HFF-Myc (cell line): ENCODE results near the gene BSDC1.
"Not testable (repeated sequence)": the region's sequence is repeated elsewhere in the genome, so short reads cannot be mapped to it uniquely, and the experiment has no call there.

Experiments
- DNase-seq: peaks from one replicate; pipeline ENCODE4 v3.0.0-alpha.2; 2011; ENCODE audit warnings: low read depth; ENCODE audit errors: extremely low read depth
- H3K4me3 ChIP-seq: replicated peaks from 2 replicates; pipeline ENCODE4 v1.5.1; 2011; ENCODE audit warnings: low read depth, mild to moderate bottlenecking, control low read depth, low read length
- CTCF ChIP-seq: IDR thresholded peaks from 2 replicates; pipeline ENCODE4 v1.5.1; 2012; ENCODE audit warnings: mild to moderate bottlenecking, low read depth, low read length, control low read depth; ENCODE audit errors: missing control alignments

BSDC1 gene

GRCh38 chr1:32404946-32405345 lies 10.7 kb upstream of the BSDC1 start:
- no peak for TF ChIP-seq CTCF
- no peak overlapping the region for H3K4me3 ChIP-seq
- DNase-seq: no peak

GRCh38 chr1:32400876-32401631 lies 6.8 kb upstream of the BSDC1 start:
- peak; percentile 56 for DNase-seq
- peak; percentile 95 for TF ChIP-seq CTCF
- H3K4me3 ChIP-seq: no peak overlapping the region

- no peak for TF ChIP-seq CTCF
- no peak for DNase-seq
- no peak overlapping the region for H3K4me3 ChIP-seq
Measured at GRCh38 chr1:32399843-32400242, 5.6 kb upstream of the BSDC1 start.

- no peak for TF ChIP-seq CTCF
- no peak overlapping the region for H3K4me3 ChIP-seq
Measured at GRCh38 chr1:32398401-32398800, 4.2 kb upstream of the BSDC1 start.

GRCh38 chr1:32396524-32396923 lies 2.3 kb upstream of the BSDC1 start:
- not testable (repeated sequence) for H3K4me3 ChIP-seq

More at GRCh38 chr1:32398401-32398800, 4.2 kb upstream of the BSDC1 start:
- DNase-seq: no peak

GRCh38 chr1:32394890-32395432 lies 720 bp upstream of the BSDC1 start:
- peak overlapping the region; percentile 71 for H3K4me3 ChIP-seq
- DNase-seq: no peak
- TF ChIP-seq CTCF: no peak

More at GRCh38 chr1:32396524-32396923, 2.3 kb upstream of the BSDC1 start:
- not testable (repeated sequence) for DNase-seq

GRCh38 chr1:32393832-32394140 lies 455 bp downstream of the BSDC1 start:
- no peak for DNase-seq
- no peak for TF ChIP-seq CTCF

More at GRCh38 chr1:32393832-32394140, 455 bp downstream of the BSDC1 start:
- peak overlapping the region; percentile 71 for H3K4me3 ChIP-seq
